Stimulated activated CD8-positive, alpha-beta memory T cell treated with anti-CD3 and anti-CD28 coated beads, Interleukin-15, amount 100 ng/mL, for 48 hours (primary cell): ENCODE results near the gene HLF.

ENCODE experiments used
- DNase-seq, 2 donors: peaks; one replicate each; pipeline ENCODE4 v3.0.0-alpha.2; 2020; ENCODE audit warnings: low read depth in 2 of 2

HLF gene

GRCh38 chr17:55254375-55254774, 10.4 kb upstream of the HLF start:
- no peak for DNase-seq

- no peak for DNase-seq
These were observed 6.1 kb upstream of the HLF start for GRCh38 chr17:55258578-55259135.

- DNase-seq, result no peak
These were observed 5.1 kb upstream of the HLF start for GRCh38 chr17:55259684-55260111.

GRCh38 chr17:55261311-55261710, 3.4 kb upstream of the HLF start:
- no peak for DNase-seq

GRCh38 chr17:55263569-55264277, 1.0 kb upstream of the HLF start:
- no peak for DNase-seq

- DNase-seq, result no peak
These were observed 499 bp upstream of the HLF start for GRCh38 chr17:55264278-55264644.

- no peak for DNase-seq
These were observed 706 bp downstream of the HLF start for GRCh38 chr17:55265311-55266021.

- DNase-seq, result no peak
These were observed 1.5 kb downstream of the HLF start for GRCh38 chr17:55266051-55266957.

- DNase-seq, result no peak
These were observed 2.4 kb downstream of the HLF start for GRCh38 chr17:55266958-55267688.

- DNase-seq, result no peak
These were observed 3.3 kb downstream of the HLF start for GRCh38 chr17:55267777-55268648.

GRCh38 chr17:55268649-55269480, 4.1 kb downstream of the HLF start:
- no peak for DNase-seq

- DNase-seq, result no peak
These were observed 5.1 kb downstream of the HLF start for GRCh38 chr17:55269894-55270293.

GRCh38 chr17:55271223-55271571, 6.4 kb downstream of the HLF start:
- no peak for DNase-seq

- DNase-seq, result no peak
These were observed 7.4 kb downstream of the HLF start for GRCh38 chr17:55271958-55272710.

- no peak for DNase-seq
These were observed 8.2 kb downstream of the HLF start for GRCh38 chr17:55272711-55273578.

GRCh38 chr17:55273579-55274354, 9.0 kb downstream of the HLF start:
- no peak for DNase-seq
